ENCODE data around the gene ANKDD1A. TPM values are rescaled to one million over a fixed set of nuclear protein-coding genes. Genes with fewer than 3 reads are reported as not detected.

Gene ANKDD1A
- total RNA-seq, 4 donors from 2014 or later = 5.1 to 11.9 (median 6.3) TPM

- H3K27me3 ChIP-seq = no peaks in the 10 kb centered on the region
- 37 to 49% methylated on average over 6 of the region's 6 CpGs for WGBS, 2 donors
- H3K4me1 ChIP-seq = peaks cover 5 to 25% of the 10 kb centered on the region in 2 donors
- H3K9me3 ChIP-seq = no peaks in the 10 kb centered on the region
- intact Hi-C loops (cut with DNase I) = no loop called here
- no peak overlapping the region for H3K4me3 ChIP-seq (replicated peaks in 1 of 3)
- H3K27ac ChIP-seq = peak overlapping the region in 2 of 3 donors; percentile 72 to 76
- DNase-seq = peak; percentile 37 to 40
- no peak for TF ChIP-seq CTCF (IDR thresholded peaks at IDR 0.05)
- no peak for TF ChIP-seq POLR2A (IDR thresholded peaks at IDR 0.05)
- H3K36me3 ChIP-seq = peaks cover 0 to 2% of the 10 kb centered on the region in 2 donors
Observed at GRCh38 chr15:64950888-64951287, 39.2 kb downstream of the ANKDD1A start.

GRCh38 chr15:64951777-64952418 is 40.2 kb downstream of the ANKDD1A start:
- Histone ChIP-seq H3K27ac (no peak overlapping the region), H3K4me3 (replicated peaks in 1 of 3) (no peak overlapping the region), H3K4me1 (peaks cover 5 to 25% of the 10 kb centered on the region in 2 donors), H3K36me3 (peaks cover 0 to 2% of the 10 kb centered on the region in 2 donors), H3K27me3 (no peaks in the 10 kb centered on the region), H3K9me3 (no peaks in the 10 kb centered on the region)
- no peak for DNase-seq
- TF ChIP-seq POLR2A (IDR thresholded peaks at IDR 0.05) (no peak), CTCF (IDR thresholded peaks at IDR 0.05) (no peak)
- WGBS, 2 donors = 94 to 96% methylated on average over 2 of the region's 2 CpGs
- intact Hi-C loops (cut with DNase I) = no loop called here

- intact Hi-C loops (cut with DNase I) = no loop called here
- no peak for DNase-seq
- WGBS, 2 donors = 94 to 95% methylated on average over 2 of the region's 3 CpGs
- TF ChIP-seq POLR2A (IDR thresholded peaks at IDR 0.05) (no peak), CTCF (IDR thresholded peaks at IDR 0.05) (no peak)
- H3K4me3 ChIP-seq (replicated peaks in 1 of 3) = no peak overlapping the region
- H3K36me3 ChIP-seq = peaks cover 7 to 9% of the 10 kb centered on the region in 2 donors
- H3K27me3 ChIP-seq = no peaks in the 10 kb centered on the region
- no peak overlapping the region for H3K27ac ChIP-seq
- H3K9me3 ChIP-seq = no peaks in the 10 kb centered on the region
- peaks cover under 1 to 15% of the 10 kb centered on the region in 2 donors for H3K4me1 ChIP-seq
Observed at GRCh38 chr15:64954395-64954794, 42.7 kb downstream of the ANKDD1A start.

GRCh38 chr15:64959128-64959527 is 47.4 kb downstream of the ANKDD1A start:
- intact Hi-C loops (cut with DNase I) = no loop called here
- WGBS, 2 donors = 97 to 99% methylated on average over 9 of the region's 9 CpGs
- Histone ChIP-seq H3K36me3 (peaks cover 50 to 52% of the 10 kb centered on the region in 2 donors), H3K4me1 (no peaks in the 10 kb centered on the region), H3K27me3 (no peaks in the 10 kb centered on the region), H3K27ac (no peak overlapping the region), H3K4me3 (replicated peaks in 1 of 3) (no peak overlapping the region), H3K9me3 (no peaks in the 10 kb centered on the region)
- TF ChIP-seq CTCF (IDR thresholded peaks at IDR 0.05) = no peak
- TF ChIP-seq POLR2A (IDR thresholded peaks at IDR 0.05) = no peak
- DNase-seq = no peak

GRCh38 chr15:64960153-64960552 is 48.5 kb downstream of the ANKDD1A start:
- Histone ChIP-seq H3K27me3 (no peaks in the 10 kb centered on the region), H3K36me3 (peaks cover 61 to 62% of the 10 kb centered on the region in 2 donors), H3K9me3 (no peaks in the 10 kb centered on the region), H3K4me3 (replicated peaks in 1 of 3) (no peak overlapping the region), H3K4me1 (no peaks in the 10 kb centered on the region), H3K27ac (no peak overlapping the region)
- intact Hi-C loops (cut with DNase I) = no loop called here
- TF ChIP-seq POLR2A (IDR thresholded peaks at IDR 0.05) (no peak), CTCF (IDR thresholded peaks at IDR 0.05) (no peak)
- no peak for DNase-seq
- 98 to 100% methylated on average over 5 of the region's 6 CpGs for WGBS, 2 donors
